GM19351 (cell line): ENCODE results near the gene HDAC2.
"Not testable (repeated sequence)": the region's sequence is repeated elsewhere in the genome, so short reads cannot be mapped to it uniquely, and the experiment has no call there.

Source experiments
- ATAC-seq: cut with Tn5 transposase; IDR thresholded peaks from one replicate; pipeline ENCODE4 v1.9.1; 2021; ENCODE audit warnings: mild to moderate bottlenecking, moderate library complexity; ENCODE audit not compliant: unreplicated experiment

HDAC2 gene

DNA sequence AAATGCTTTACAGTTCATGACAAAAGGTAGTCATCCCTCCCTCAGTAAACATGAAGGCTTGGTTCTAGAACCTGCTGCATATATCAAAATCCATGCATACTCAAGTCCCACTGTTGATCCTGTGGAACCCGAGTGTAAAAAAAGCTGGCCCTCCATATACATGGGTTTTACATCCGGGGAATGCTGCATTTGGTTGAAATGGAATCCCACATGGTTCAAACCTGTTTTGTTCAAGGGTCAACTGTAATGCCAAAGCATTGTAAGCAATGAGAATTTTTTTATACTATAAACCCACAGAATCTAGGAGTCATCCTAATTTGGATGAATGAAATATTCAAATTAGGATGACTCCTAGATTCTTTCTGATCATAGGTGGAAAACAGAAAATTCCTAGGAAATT, 5.9 kb upstream of the HDAC2 start:
- ATAC-seq, result no peak

DNA sequence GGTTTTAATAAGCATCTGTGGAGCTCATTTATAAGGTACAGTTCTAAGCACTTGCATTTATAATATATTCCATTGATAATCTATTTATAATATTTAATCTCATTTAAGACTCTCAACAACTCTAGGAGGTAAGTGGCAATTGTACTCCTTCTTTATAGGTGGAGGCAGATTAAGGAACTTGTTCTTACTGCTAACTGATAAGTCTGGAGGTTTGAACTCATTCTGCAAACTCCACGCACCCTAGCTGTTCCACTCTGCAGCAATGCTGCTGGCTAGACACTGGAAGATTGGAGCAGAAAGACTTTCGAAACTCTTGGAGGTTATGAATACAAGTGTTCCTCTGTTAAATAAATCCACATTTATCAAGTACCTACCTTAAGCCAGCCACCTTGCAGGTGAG, 793 bp upstream of the HDAC2 start:
- no peak for ATAC-seq

DNA sequence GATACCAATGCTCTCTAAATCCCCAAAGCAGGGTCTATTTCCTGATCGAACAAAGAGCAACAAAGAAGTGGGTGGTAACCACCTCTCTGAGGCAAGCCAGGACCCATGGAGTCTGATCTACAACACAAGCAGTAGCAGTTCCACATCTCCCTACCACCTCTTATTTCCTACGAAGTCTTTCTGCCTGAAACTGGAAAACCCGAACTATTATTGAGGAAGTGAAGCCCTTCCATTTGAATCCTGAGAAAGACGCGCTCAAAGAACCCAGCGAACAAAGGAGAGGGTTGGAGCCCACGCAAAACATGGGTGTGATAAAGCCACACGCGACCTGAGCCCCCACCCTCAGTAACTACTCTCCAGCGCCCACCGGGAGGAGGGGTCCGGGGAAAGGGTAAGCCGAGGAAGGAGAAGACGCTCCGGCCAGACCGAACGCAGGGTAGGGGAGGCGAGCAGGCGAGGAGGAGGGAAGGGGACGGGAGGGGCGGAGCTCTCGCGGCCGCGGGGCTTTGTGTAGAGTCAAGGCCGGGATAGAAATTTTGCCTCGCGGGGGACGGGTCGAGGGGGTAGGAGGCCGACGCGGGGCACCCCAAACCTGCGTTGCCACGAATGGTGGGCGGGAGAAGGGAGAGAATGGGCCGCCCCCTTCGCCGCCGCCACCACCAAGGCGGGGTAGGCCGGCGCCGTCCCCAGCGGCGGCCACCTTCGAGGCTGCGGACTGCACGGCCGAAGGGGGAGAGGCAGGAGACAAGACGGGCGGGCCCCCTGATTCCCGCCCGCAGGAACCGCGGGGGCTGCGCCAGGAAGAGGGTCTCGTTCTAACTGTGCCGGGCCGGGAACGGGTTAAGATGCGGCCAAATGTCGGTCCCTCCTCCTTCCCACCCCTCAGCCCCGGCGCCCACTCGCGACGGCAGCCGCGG, 802 bp downstream of the HDAC2 start:
- ATAC-seq, result peak; percentile 41

DNA sequence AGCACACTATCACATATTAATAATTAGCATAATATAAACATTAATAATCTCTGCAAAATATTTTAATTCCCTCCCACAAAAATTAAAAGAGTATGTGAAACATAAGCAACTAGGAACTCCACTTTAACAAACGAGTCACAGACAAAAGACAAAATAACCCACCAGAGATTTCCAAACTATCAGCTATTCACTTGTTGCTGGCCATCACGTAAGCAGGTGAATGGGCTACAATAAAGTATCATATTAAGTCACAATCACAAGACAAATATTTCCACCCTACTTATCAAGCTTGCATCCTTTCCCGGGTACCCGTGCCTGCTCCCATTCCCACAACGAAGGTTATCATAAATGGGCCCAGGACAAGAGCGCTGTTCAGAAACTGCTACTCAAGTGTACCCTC, 2.5 kb downstream of the HDAC2 start:
- ATAC-seq, result no peak

DNA sequence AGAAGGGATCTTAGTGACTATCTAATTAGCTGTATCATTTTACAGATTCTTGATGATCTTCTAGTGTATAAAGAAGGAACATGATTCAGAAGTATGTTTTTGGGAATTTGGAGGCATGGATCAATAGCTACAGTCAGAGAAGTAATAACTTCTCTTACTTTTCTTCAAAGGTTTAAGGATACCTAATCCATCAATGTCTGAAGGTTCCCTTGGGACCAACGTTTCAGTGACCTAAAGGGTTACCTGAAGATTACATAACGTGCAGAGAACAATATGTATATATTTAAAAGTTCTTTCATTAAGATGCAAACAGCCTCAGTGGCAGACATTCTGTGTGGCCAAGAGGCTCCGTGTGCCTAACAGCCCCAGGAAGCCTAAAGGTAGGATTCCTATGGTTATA, 3.2 kb downstream of the HDAC2 start:
- no peak for ATAC-seq

DNA sequence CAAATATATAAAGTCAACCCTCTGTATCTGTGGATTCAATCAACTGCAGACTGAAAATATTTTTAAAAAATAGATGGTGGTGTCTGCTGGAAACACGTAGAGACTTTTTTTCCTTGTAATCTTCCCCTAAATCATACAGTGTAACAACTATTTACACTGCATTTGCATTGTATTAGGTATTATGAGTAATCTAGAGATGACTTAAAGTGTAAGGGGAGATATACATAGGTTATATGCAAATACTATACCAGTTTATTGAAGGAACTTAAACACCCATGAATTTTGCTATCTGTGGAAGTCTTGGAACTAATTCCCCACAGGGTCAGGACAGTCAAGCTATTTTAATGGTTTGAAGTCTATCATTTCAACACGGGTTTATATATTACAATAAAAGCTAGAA, 10.2 kb downstream of the HDAC2 start:
- peak; percentile 83 for ATAC-seq

DNA sequence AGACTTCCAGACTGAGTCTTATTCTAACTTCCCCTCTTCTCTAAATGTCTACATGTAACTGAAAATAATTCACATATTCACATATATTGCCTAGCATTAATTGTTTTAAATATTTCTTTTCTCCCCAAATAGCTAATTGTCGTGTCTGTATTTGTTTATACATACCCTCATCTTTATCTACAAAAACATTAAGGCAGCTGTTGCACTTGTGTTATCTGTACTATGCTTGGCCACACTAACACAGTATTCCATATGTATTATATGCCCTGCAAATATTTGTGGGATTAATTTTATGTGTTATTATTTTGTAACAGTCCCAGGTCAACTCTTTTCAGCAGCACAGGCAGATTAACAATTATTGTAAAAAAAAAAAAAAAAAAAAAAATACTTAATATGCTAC, 11.7 kb downstream of the HDAC2 start:
- ATAC-seq, result no peak

DNA sequence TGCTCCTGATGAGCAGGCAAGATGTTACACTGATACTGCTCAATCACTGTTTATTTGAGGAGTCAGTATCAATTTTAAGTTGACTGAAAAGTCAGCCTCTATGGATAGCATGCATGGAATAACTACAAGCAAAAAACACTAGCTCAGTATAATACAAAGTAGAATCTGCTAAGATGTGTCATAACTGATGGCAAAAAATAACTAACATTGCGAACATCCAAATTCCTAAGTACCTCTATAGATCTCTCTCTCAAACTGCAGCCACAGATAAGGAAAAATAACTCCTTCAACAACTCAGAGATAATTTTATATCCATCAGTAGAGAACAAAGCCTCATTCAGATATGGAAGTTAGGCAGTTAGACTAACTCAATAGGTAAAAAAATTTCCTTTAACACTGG, 16.3 kb downstream of the HDAC2 start:
- no peak for ATAC-seq

DNA sequence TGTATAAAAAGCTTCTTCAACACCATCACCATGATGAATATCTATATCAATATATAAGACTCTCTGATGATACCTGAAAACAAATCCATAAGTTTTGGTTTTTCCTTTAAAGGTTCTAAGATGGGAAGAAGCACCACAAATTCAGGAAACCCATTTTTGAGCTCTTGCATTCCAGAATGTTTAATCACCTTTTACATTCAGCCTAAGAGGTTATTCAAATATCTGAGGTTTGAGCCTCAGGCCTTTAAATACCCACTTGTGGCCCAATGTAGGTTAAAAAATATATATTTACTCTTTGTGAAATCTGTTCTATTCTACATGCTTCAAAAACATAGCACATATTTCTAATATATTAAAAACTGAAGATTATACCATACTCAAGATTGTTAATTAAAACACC, 17.6 kb downstream of the HDAC2 start:
- ATAC-seq, result no peak

DNA sequence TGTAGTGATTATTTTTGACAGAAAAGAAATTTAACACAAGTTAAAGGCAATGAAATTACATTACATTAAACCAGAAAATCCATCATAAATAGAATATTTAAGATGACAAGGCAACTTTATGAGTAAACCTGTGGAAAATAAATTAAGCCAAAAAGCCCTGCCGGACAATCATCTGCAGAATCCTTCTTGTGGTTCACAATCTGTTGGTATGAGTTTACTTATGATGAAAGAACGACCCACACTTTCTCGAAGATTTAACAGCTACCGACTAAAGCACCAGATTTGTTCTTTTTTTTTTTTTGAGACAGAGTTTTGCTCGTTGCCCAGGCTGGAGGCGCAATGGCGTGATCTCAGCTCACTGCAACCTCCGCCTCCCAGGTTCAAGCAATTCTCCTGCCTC, 21.4 kb downstream of the HDAC2 start:
- ATAC-seq, result no peak

DNA sequence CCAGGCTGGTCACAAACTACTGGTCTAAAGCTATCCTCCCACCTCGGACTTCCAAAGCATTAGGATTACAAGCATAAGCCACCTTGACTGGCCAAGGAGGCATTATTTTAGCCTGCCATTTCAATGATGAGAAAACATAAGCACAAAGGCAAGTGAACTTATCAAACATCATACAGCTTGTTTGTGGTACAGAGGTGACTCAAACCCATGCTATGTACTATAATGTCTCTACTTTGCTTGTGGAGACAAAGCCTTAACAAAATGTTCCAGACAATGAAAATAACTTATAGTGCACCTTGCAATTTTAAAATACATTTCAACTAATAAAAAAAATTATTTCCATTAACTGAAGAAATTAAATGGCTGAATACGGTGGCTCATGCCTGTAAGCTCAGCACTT, 26.2 kb downstream of the HDAC2 start:
- ATAC-seq, result no peak

DNA sequence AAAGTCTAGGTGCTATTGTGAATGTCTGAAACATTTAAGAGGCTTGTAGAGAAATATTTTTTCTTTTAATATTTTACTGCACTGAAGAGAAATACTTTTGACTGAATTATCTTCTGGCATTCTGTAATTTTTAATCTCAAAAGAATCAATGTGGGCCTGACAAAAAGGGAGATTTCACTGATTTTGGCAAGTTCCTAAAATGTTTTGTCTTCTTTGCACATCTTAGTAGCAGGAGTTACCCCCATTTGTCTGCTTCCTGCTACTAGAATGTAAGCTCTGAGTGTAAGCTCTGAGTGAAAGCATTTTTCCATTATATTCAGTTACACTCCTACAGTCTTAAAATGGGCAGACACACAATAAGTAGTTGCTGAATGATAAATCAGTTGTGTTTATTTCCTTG, 31.1 kb downstream of the HDAC2 start:
- ATAC-seq, result no peak

DNA sequence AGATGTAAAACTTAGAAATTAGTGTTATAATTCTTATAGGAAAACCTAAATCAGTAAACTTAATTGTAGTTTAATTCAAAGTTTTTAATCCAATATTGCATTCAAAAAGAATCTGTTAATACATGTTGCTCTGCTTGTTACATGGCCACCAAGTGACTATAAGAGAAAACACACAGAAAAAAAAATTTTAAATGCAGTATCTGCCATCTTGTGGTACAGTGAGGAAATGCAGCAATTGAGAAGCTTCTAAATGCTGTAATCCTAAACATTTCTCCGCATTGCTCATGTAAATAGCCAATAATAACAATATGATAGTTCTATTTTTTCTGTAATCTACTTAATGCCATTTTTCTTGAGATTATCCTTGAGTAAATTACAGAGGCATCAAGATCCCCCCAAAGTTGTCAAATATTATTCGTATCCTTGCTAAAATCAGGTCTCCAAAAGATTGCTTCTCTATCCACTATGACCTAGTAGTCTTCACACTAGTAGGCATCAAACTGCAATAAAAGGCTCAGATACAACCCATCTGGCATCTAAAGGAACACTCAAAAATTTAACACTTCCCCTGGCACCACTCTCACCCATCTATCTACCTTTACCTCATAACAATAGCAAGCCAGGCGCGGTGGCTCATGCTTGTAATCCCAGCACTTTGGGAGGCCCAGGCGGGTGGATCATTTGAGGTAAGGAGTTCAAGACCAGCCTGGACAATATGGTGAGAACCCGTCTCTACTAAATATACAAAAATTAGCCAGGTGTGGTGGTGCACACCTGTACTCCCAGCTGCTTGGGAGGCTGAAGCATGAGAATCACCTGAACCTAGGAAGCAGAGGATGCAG, 34.6 kb downstream of the HDAC2 start:
- peak; percentile 93 for ATAC-seq

DNA sequence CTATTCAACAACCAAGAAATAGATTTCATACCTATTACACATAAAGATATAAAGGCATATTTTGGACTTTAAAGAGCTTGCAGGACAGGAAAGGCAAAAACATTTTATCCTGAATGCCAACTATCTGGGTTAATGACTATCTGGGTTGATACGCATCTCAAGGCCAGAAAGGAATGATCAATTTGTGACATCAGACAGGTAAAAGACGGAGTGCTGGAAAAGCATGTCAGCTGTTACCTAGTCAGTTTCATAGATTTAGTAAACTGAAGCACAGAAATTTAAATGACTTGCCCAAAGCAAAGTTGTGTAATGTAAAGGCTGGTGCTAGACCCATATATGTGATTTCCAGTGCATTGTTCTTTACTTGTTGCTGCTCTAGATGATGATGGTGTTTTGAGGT, 36.8 kb downstream of the HDAC2 start:
- ATAC-seq, result no peak

DNA sequence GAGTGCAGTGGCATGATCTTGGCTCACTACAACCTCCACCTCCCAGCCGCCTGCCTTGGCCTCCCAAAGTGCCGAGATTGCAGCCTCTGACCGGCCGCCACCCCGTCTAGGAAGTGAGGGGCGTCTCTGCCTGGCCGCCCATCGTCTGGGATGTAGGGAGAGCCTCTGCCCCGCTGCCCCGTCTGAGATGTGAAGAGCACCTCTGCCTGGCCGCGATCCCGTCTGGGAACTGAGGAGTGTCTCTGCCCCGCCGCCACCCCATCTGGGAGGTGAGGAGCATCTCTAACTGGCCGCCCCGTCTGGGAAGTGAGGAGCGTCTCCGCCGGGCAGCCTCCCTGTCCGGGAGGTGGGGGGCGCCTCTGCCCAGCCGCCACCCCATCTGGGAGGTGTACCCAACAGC, 39.0 kb downstream of the HDAC2 start:
- not testable (repeated sequence) for ATAC-seq

DNA sequence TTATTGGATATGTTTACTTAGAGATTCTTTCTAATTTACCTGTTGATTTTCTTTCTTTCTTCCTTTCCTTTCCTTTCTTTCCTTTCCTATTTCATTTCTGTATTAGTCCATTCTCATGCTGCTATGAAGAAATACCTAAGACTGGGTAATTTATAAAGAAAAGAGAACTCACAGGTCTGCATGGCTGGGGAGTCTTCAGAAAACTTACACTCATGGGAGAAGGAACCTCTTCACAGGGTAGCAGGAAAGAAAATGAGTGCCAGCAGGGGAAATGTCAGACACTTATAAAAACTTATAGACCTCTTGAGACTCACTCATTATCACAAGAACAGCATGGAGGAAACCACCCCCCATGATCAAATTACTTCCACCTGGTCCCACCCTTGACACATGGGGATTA, 40.8 kb downstream of the HDAC2 start:
- ATAC-seq, result no peak

DNA sequence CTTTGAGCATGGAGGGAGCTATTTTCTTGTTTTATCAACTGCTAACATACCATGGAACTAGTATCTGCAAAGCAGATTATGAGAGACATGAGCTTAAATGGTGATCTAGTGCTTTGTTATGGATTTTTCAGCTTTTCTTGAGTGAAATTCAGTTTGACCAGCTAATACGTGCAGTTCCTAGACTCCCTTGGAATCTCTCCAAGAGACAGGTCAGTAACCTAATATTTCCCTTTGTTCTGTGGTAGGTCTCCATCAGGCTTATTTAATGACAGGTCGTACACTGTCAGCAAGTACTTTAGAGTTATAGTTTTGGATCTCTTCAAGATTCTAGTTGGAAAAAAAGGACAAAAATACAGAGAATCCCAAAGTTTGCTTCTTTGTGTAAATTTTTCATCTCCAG, 43.9 kb downstream of the HDAC2 start:
- no peak for ATAC-seq

DNA sequence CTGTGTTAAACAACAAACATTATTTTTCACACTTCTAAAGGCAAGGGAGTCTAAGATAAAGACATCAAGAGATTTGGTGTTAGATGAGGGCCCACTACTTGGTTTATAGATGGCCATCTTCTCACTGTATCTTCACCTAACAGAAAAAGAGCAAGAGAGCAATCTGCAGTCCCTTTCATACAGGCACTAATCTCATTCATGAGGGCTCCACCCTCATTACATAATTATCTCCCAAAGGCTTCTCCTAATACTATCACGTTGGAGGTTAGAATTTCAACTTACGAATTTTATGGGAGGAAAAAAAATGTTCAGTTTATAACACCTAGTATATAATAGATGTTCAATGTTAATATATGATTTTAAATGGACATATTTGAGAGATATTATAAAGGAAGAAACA, 45.6 kb downstream of the HDAC2 start:
- no peak for ATAC-seq

DNA sequence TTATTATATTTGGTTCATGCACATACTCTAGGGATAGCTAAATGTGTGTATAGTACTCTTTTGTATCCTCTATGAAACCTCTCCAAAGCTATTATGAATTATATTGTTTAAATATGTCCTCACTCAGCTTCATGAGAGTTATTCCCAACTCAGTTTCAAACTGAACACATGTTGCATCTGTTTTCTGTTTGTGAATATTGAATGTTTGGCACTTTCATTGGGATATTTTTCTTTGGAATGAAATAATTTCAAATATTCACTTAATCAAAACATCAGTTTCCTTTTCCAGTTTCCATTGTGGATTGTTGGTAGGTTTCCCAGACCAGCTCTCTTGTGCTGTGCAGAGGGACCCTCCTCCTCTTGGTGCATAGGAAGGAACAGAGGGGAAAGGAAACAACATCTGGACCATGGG, 46.6 kb downstream of the HDAC2 start:
- no peak for ATAC-seq

DNA sequence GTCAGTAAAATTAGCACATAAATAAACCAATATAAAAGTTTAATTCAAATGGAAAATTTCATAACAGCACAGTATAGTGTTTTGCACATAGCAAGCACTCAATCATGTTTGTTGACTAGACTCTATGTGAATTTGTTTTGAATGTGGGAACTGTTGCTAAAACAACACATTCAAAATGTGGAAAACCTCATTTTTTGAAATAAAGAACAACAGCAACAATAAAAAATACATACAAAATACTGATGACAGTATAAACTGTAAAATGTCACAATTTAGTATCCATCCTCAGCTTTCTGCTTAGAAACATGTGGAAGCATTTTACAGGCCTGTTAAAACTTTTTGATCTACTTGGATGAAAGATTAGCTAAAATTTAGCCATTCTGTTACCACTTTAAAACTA, 47.4 kb downstream of the HDAC2 start:
- no peak for ATAC-seq

DNA sequence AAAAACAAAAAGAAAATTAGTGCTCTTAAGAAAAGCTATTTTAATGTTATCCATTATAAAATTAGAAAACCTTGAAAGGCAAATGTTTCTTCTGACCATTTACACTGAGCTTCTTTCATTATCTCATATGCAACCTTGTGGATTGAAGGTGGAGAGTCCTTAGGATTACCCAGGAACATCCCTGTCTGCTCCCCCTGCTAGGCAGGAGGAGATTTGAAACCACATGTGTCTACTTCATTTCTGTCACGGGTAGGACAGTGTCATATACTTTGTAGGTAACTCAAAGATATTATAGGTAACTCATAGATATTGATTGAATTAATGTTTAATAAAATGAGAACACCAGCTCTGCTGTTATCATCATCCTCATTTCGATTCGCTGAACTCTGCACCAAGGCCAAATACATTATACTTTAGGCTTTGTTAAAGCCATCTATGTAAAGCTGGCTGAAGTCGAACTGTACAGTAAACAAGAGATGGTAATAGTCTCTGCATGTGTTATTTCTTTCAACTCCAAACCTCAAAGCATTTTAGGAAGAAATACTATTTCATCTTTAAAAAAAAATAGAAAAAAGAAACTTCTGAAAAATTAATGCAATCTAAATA, 49.5 kb downstream of the HDAC2 start:
- no peak for ATAC-seq
